K562 (cell line): ENCODE data around the gene FGR. TPM values are rescaled to one million over a fixed set of nuclear protein-coding genes. Genes with fewer than 3 reads are reported as not detected.
A peak's percentile ranks its signal among the peaks of the same experiment; 100 is the strongest.

ENCODE experiments used
- ATAC-seq: fragments of 200-7000 bp; cut with Tn5 transposase; 3 replicates; pipeline ENCODE4 v1.9.1; 2020; ENCODE audit warnings: moderate library complexity
- BruUV-seq: library from RNA; stranded (reverse); fragments of 400-500 nt; replicated peaks from 2 replicates; lab custom pipeline; 2021; lab: Mats Ljungman, UMichigan
- CTCF ChIA-PET: fragments of 300-600 bp; formaldehyde crosslinking; extraction: SDS; loops from one replicate; lab custom pipeline; 2021; ENCODE audit warnings: low intra/inter-chr PET ratio; lab: Yijun Ruan, JAX
- POLR2A ChIA-PET: fragments of 300-600, 350-650 bp; sonication (Branson Sonifier 250); formaldehyde crosslinking; extraction: SDS; loops from one replicate; lab custom pipeline; 2021; ENCODE audit warnings: antibody characterized with exemption, inconsistent platforms; lab: Yijun Ruan, JAX
- DNase-seq, 4 experiments: peaks; one replicate each; pipeline versions ENCODE4 v3.0.0 to v3.0.0-alpha.2; 2011 to 2018; ENCODE audit warnings: low spot score in 3 of 4, mixed read lengths in 3 of 4; ENCODE audit errors: extremely low read depth in 1 of 4
- FAIRE-seq: peaks from 2 replicates; lab custom pipeline; 2011; peaks lifted over from hg19 to GRCh38; lab: Jason Lieb, UNC
- H2AFZ ChIP-seq: 2 replicates; pipeline ENCODE4 v1.6.0; 2011; ENCODE audit warnings: low read depth, low read length, control low read depth, inconsistent platforms
- H3K27ac ChIP-seq: fragments of 200-600 bp; 3 replicates; pipeline ENCODE4 v1.8.0; 2011; ENCODE audit warnings: low read depth, mild to moderate bottlenecking, control low read depth, inconsistent platforms, low read length, moderate library complexity, mixed read lengths; ENCODE audit errors: extremely low read depth
- H3K27me3 ChIP-seq, 2 experiments: fragments of 300-600 bp in 1 of 2; 2 replicates in 1 of 2; 3 replicates in 1 of 2; pipeline versions ENCODE4 v1.6.0 to v1.8.0; 2011; ENCODE audit warnings: inconsistent platforms in 2 of 2, low read length in 2 of 2, mild to moderate bottlenecking in 1 of 2, mixed read lengths in 1 of 2, moderate library complexity in 1 of 2; ENCODE audit not compliant: control insufficient read depth in 2 of 2, insufficient read depth in 2 of 2
- H3K36me3 ChIP-seq: fragments of 300-600 bp; 3 replicates; pipeline ENCODE4 v1.8.0; 2011; ENCODE audit warnings: mild to moderate bottlenecking, low read length, inconsistent platforms; ENCODE audit not compliant: control insufficient read depth, insufficient read depth
- H3K4me1 ChIP-seq, 2 experiments: fragments of 200-600 bp in 1 of 2; replicated peaks in 1 of 2; 2 replicates in 1 of 2; 3 replicates in 1 of 2; pipeline versions ENCODE4 v1.5.1 to v1.8.0; 2011; ENCODE audit warnings: inconsistent platforms in 2 of 2, low read length in 2 of 2, mild to moderate bottlenecking in 1 of 2, mixed read lengths in 1 of 2, moderate library complexity in 1 of 2; ENCODE audit not compliant: control insufficient read depth in 2 of 2, insufficient read depth in 2 of 2
- H3K4me2 ChIP-seq: 2 replicates; pipeline ENCODE4 v1.6.1; 2011; ENCODE audit warnings: low read length, control low read depth, inconsistent platforms, mixed read lengths; ENCODE audit not compliant: insufficient read depth
- H3K4me3 ChIP-seq: fragments of 200-600 bp; sonication (generic), shearing (Covaris generic); 2 replicates; pipeline ENCODE4 v1.5.1; 2016; ENCODE audit warnings: control low read depth, inconsistent platforms
- H3K79me2 ChIP-seq: fragments of 200-600 bp; 3 replicates; pipeline ENCODE4 v1.8.0; 2011; ENCODE audit warnings: low read length, inconsistent platforms; ENCODE audit not compliant: control insufficient read depth, insufficient read depth
- H3K9ac ChIP-seq, 2 experiments: 2 replicates each; pipeline versions ENCODE4 v1.6.0 to v1.6.1; 2011; ENCODE audit warnings: low read depth in 2 of 2, low read length in 2 of 2, control low read depth in 1 of 2, inconsistent platforms in 1 of 2, mild to moderate bottlenecking in 1 of 2, mixed read lengths in 1 of 2; ENCODE audit not compliant: insufficient read depth in 1 of 2
- H3K9me1 ChIP-seq: one replicate; pipeline ENCODE4 v1.6.0; 2011; ENCODE audit warnings: inconsistent platforms, mild to moderate bottlenecking, low read length, moderate library complexity; ENCODE audit not compliant: control insufficient read depth, insufficient read depth
- H3K9me3 ChIP-seq: replicated peaks from 2 replicates; pipeline ENCODE4 v1.5.1; 2011; ENCODE audit warnings: low read depth, low read length, inconsistent platforms; ENCODE audit not compliant: control insufficient read depth, insufficient read depth
- H4K20me1 ChIP-seq: replicated peaks from 2 replicates; pipeline ENCODE4 v1.6.1; 2011; ENCODE audit warnings: low read length, inconsistent platforms, mixed read lengths; ENCODE audit not compliant: control insufficient read depth, insufficient read depth
- ARID2 ChIP-seq: fragments of 450-650 bp; IDR thresholded peaks from 2 replicates; pipeline ENCODE4 v1.6.1; 2017; ENCODE audit warnings: antibody characterized with exemption, mild to moderate bottlenecking
- CBFB ChIP-seq: sonication (generic); formaldehyde crosslinking; IDR thresholded peaks from 2 replicates; pipeline ENCODE4 v1.4.0; 2020; ENCODE audit warnings: mild to moderate bottlenecking, missing genetic modification reagents
- HLTF ChIP-seq: fragments of 450-650 bp; IDR thresholded peaks from 2 replicates; pipeline ENCODE4 v1.6.1; 2016
- KDM1A ChIP-seq, 2 experiments: fragments of 450-650 bp; IDR thresholded peaks; 2 replicates each; pipeline ENCODE4 v1.6.1; 2016; ENCODE audit warnings: mild to moderate bottlenecking in 2 of 2
- KHSRP ChIP-seq: fragments of 450-650 bp; IDR thresholded peaks from 2 replicates; pipeline ENCODE4 v1.6.1; 2017
- MBD1 ChIP-seq: fragments of 250-450 bp; sonication (Bioruptor Pico); IDR thresholded peaks from 2 replicates; pipeline ENCODE4 v1.8.0; 2022; ENCODE audit warnings: inconsistent platforms
- STAT5A ChIP-seq: IDR thresholded peaks from 2 replicates; pipeline ENCODE4 v1.6.1; 2012; ENCODE audit warnings: low read length, inconsistent platforms, borderline replicate concordance
- THAP7 ChIP-seq: fragments of 250-450 bp; sonication (Bioruptor Pico); IDR thresholded peaks from 2 replicates; pipeline ENCODE4 v1.5.0; 2021
- THRAP3 ChIP-seq: fragments of 450-650 bp; IDR thresholded peaks from 2 replicates; pipeline ENCODE4 v1.6.1; 2016; ENCODE audit warnings: mild to moderate bottlenecking, inconsistent platforms, borderline replicate concordance
- TRIM28 ChIP-seq: fragments of 450-650 bp; IDR thresholded peaks from 2 replicates; pipeline ENCODE4 v1.6.1; 2017
- USF1 ChIP-seq: sonication (generic); formaldehyde crosslinking; IDR thresholded peaks from 2 replicates; pipeline ENCODE4 v1.9.0; 2022; ENCODE audit warnings: mild to moderate bottlenecking, missing genetic modification reagents
- ZNF444 ChIP-seq: fragments of 250-450 bp; sonication (Bioruptor Pico); IDR thresholded peaks from 2 replicates; pipeline ENCODE4 v1.4.0; 2020; ENCODE audit warnings: mild to moderate bottlenecking, moderate library complexity
- WGBS: fragments of 100-300 bp; shearing (Covaris generic); methylation state at CpG from one replicate; pipeline ENCODE4 v1.1.6; 2016; ENCODE audit warnings: low coverage, mixed read lengths; ENCODE audit not compliant: insufficient coverage; ENCODE audit errors: missing lambda C conversion rate; 5-methylcytosine and 5-hydroxymethylcytosine counted together
- in situ Hi-C: fragments of 300-500 bp; cut with MboI; formaldehyde crosslinking; loops from 4 replicates; pipeline ENCODE4 v1.15.0; 2018; ENCODE audit warnings: inconsistent platforms, mixed read lengths
- intact Hi-C: fragments of 100-400 bp; cut with micrococcal nuclease; formaldehyde crosslinking; loops from 2 replicates; pipeline ENCODE4 v1.14.2; 2022
- polyA plus RNA-seq, 8 experiments: library from polyadenylated mRNA; depleted of rRNA in 4 of 8; stranded (reverse) in 5 of 8; unstranded in 3 of 8; fragments of >200 nt; fragmentation: Nextera tagmentation in 2 of 8; fragmentation: Illumina TruSeq in 1 of 8; extraction: Ambion mirVana in 2 of 8; extraction: Trizol in 1 of 8; gene quantifications; 2 replicates each; pipeline versions ENCODE4 v1.2.1 to v1.2.3, GENCODE V29; 2011 to 2014; ENCODE audit warnings: inconsistent platforms in 1 of 8, missing spikeins in 1 of 8
- total RNA-seq, 7 experiments: library from RNA; depleted of rRNA in 6 of 7; stranded (reverse); fragments of >200 nt in 6 of 7; fragmentation: Illumina TruSeq in 2 of 7; extraction: Trizol in 2 of 7; gene quantifications; 2 replicates each; pipeline versions ENCODE4 v1.2.1 to v1.2.3, GENCODE V29; 2011 to 2021; ENCODE audit warnings: low replicate concordance in 1 of 7

The FGR gene
- total and polyA plus RNA-seq, 9 of the 15 experiments (the other 6 are each of a cell fraction or from before 2014, with no cell fraction given), result 0.04 to 0.11 TPM; not detected in 7

GRCh38 chr1:27605300-27605766 lies 29.7 kb downstream of the FGR start:
- H2AFZ ChIP-seq, result 0 out of 2 replicates have a peak overlapping the region, but pooled peaks have one; percentile 11
- no peak for DNase-seq
- in situ Hi-C loops (loop anchor here (5.0 to 25.0 kb wide), 4 partner anchors 51 to 493 kb away; no protein-coding TSS in a partner anchor), intact Hi-C loops (loop anchor here (5.0 kb wide), 3 partner anchors 98 to 308 kb away; no protein-coding TSS in a partner anchor)
- TF ChIP-seq KHSRP, result no peak
- TF ChIP-seq THAP7, result no peak
- no peak for TF ChIP-seq ARID2
- no peak for TF ChIP-seq TRIM28
- no peak for TF ChIP-seq MBD1
- TF ChIP-seq THRAP3, result no peak
- no peak for TF ChIP-seq ZNF444 (CRISPR knock-in tag)
- TF ChIP-seq KDM1A (IDR thresholded peaks at IDR 0.05), result no peak
- TF ChIP-seq STAT5A, result no peak
- no peak for TF ChIP-seq HLTF
- TF ChIP-seq CBFB (CRISPR knock-in tag), result 0 out of 2 replicates have a peak, but pooled peaks have one; percentile 67
- peak; percentile 33; the same call in 1 of the 2 replicates for TF ChIP-seq USF1
- TF ChIP-seq, all 486 proteins: peak for 2
- ATAC-seq, result no peak
- Histone ChIP-seq H3K27ac (no peak overlapping the region), H3K9me3 (no peaks in the 10 kb centered on the region), H3K36me3 (no peaks in the 10 kb centered on the region), H3K4me1 (peaks cover 55 to 58% of the 10 kb centered on the region in 2 experiments), H3K4me3 (no peak overlapping the region), H3K79me2 (peaks cover 35% of the 10 kb centered on the region), H4K20me1 (peaks cover 9% of the 10 kb centered on the region; the same call in 1 of the 2 replicates), H3K27me3 (peaks cover 2 to 10% of the 10 kb centered on the region in 2 experiments; a peak in 3 of 5 replicates), H3K9me1 (peaks cover 6% of the 10 kb centered on the region), H3K4me2 (no peak overlapping the region), H3K9ac (peak overlapping the region in 1 of 2 experiments; percentile 22; a peak in 2 of 4 replicates)
- FAIRE-seq, result no peak
- ChIA-PET CTCF (interaction anchor here (1.1 to 5.2 kb wide), 13 partner anchors 37 to 503 kb away, joined by 3 to 157 read pairs (median 6); no protein-coding TSS in a partner anchor), POLR2A (interaction anchor here (0.8 to 1.4 kb wide), 5 partner anchors 8 to 267 kb away, joined by 3 to 6 read pairs (median 3); no protein-coding TSS in a partner anchor)
- no TSS peak for BruUV-seq
- 72% methylated on average over 7 of the region's 7 CpGs for WGBS
